Breast epithelium (tissue), 3 donors: Measurements from ENCODE around the gene TAS2R60.

Source experiments
- POLR2A ChIP-seq: fragments of 450-650 bp; IDR thresholded peaks from one replicate; pipeline ENCODE4 v1.6.1; 2016; ENCODE audit warnings: antibody characterized with exemption, mild to moderate bottlenecking, moderate library complexity
- POLR2AphosphoS5 ChIP-seq, 3 donors: sonication (generic); formaldehyde crosslinking; IDR thresholded peaks; one replicate each; pipeline ENCODE4 v1.6.1; 2017; ENCODE audit warnings: antibody characterized with exemption in 3 of 3
- TF ChIP-seq, protein P1 (sequence below), 3 donors: fragments of 450-650 bp; IDR thresholded peaks; one replicate each; pipeline ENCODE4 v1.5.1; 2016 to 2017; ENCODE audit warnings: antibody characterized with exemption in 3 of 3, mild to moderate bottlenecking in 3 of 3, moderate library complexity in 3 of 3

DNA sequence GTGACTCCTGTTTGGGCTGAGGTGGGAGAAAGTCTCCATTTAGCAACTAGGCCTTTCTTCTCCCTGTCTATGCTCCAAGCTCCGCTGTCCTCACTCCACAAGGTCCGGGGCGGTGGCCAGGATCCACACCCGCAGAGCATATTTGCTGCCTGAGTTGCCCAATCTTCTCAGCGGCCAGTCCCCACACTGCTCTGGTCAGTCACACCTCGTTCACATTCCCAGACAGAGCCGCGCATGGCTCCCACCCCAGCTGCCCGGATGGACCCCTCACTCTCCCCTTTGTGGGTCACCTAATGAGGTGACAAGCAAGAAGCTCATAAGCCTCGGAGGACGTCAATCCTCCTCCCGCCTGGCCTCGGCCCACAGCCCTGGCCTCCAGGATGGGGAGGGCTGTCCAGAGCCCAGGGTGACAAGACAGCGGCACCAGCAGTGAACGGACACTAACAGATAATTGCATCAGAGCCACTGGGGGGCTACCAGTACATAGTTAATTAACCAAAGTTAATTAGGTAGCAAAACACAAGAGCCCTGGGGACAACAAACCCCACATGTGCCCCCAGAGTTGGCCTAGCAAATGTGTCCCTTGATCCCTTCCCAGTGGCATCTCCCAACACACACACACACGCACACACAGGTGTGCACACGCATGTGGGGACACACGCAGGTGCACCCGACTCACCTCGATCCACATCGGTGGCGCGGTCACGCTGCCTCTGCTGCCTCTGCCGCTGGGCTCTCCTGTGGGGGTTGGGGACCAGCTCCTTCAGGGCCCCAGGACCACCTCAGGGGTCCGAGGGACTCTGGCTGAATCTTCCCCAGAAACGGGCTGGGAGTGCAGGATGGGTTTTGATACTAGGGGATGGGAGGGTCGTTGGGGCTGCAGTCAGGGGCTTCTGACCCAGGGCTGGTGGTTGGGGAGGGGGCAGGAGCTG, 46.4 kb upstream of the TAS2R60 start:
- TF ChIP-seq POLR2A, result no peak
- TF ChIP-seq, protein P1, sequence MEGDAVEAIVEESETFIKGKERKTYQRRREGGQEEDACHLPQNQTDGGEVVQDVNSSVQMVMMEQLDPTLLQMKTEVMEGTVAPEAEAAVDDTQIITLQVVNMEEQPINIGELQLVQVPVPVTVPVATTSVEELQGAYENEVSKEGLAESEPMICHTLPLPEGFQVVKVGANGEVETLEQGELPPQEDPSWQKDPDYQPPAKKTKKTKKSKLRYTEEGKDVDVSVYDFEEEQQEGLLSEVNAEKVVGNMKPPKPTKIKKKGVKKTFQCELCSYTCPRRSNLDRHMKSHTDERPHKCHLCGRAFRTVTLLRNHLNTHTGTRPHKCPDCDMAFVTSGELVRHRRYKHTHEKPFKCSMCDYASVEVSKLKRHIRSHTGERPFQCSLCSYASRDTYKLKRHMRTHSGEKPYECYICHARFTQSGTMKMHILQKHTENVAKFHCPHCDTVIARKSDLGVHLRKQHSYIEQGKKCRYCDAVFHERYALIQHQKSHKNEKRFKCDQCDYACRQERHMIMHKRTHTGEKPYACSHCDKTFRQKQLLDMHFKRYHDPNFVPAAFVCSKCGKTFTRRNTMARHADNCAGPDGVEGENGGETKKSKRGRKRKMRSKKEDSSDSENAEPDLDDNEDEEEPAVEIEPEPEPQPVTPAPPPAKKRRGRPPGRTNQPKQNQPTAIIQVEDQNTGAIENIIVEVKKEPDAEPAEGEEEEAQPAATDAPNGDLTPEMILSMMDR (IDR thresholded peaks at IDR 0.05), result no peak
- TF ChIP-seq POLR2AphosphoS5 (IDR thresholded peaks at IDR 0.05), result no peak
